Neural crest cell (in vitro differentiated cells): Measurements from ENCODE around the gene FGF12. TPM values are rescaled to one million over a fixed set of nuclear protein-coding genes. Genes with fewer than 3 reads are reported as not detected.

Experiments
- DNase-seq: peaks from one replicate; pipeline ENCODE4 v3.0.0; 2021; ENCODE audit warnings: low read depth, mixed read lengths, low spot score
- H3K27ac Mint-ChIP-seq: one replicate; pipeline ENCODE4 v1.8.0; 2021; ENCODE audit warnings: mild to moderate bottlenecking, mixed read lengths; ENCODE audit not compliant: unreplicated experiment
- H3K27me3 Mint-ChIP-seq: 2 replicates; pipeline ENCODE4 v1.8.0; 2021; ENCODE audit warnings: low read depth, mild to moderate bottlenecking, mixed read lengths
- H3K36me3 Mint-ChIP-seq: 2 replicates; pipeline ENCODE4 v1.8.0; 2021; ENCODE audit warnings: low read depth, mild to moderate bottlenecking, mixed read lengths
- H3K4me1 Mint-ChIP-seq: 2 replicates; pipeline ENCODE4 v1.8.0; 2021; ENCODE audit warnings: mixed read lengths
- H3K4me3 Mint-ChIP-seq: one replicate; pipeline ENCODE4 v1.8.0; 2021; ENCODE audit warnings: mild to moderate bottlenecking, mixed read lengths
- H3K9me3 Mint-ChIP-seq: 2 replicates; pipeline ENCODE4 v1.8.0; 2021; ENCODE audit warnings: mixed read lengths
- CTCF ChIP-seq: fragments of 200-600 bp; sonication (generic); conservative IDR thresholded peaks from 2 replicates; pipeline ENCODE4 v1.5.0; 2021; ENCODE audit warnings: antibody characterized with exemption, mild to moderate bottlenecking
- total RNA-seq: library from RNA; stranded (reverse); gene quantifications from 2 replicates; pipeline ENCODE4 v1.2.1, GENCODE V29; 2021

Gene FGF12
- total RNA-seq, 1 donor from 2014 or later = 4.0 TPM

GRCh38 chr3:192706272-192706671 is 21.1 kb downstream of the FGF12 start:
- H3K9me3 Mint-ChIP-seq = peaks cover 11% of the 10 kb centered on the region
- no peak overlapping the region for H3K4me3 Mint-ChIP-seq
- H3K36me3 Mint-ChIP-seq = peaks cover 3% of the 10 kb centered on the region
- no peaks in the 10 kb centered on the region for H3K4me1 Mint-ChIP-seq
- DNase-seq = no peak
- H3K27me3 Mint-ChIP-seq = no peaks in the 10 kb centered on the region
- TF ChIP-seq CTCF = no peak
- no peak overlapping the region for H3K27ac Mint-ChIP-seq

- H3K4me1 Mint-ChIP-seq = no peaks in the 10 kb centered on the region
- H3K9me3 Mint-ChIP-seq = peaks cover 3% of the 10 kb centered on the region
- no peaks in the 10 kb centered on the region for H3K36me3 Mint-ChIP-seq
- TF ChIP-seq CTCF = no peak
- H3K27me3 Mint-ChIP-seq = no peaks in the 10 kb centered on the region
- H3K27ac Mint-ChIP-seq = no peak overlapping the region
- DNase-seq = no peak
- no peak overlapping the region for H3K4me3 Mint-ChIP-seq
These were observed 26.5 kb downstream of the FGF12 start for GRCh38 chr3:192700885-192701284.

GRCh38 chr3:192696943-192697587 is 30.3 kb downstream of the FGF12 start:
- no peak for DNase-seq
- Mint-ChIP-seq H3K4me3 (no peak overlapping the region), H3K27ac (no peak overlapping the region), H3K36me3 (no peaks in the 10 kb centered on the region), H3K9me3 (no peaks in the 10 kb centered on the region), H3K27me3 (no peaks in the 10 kb centered on the region), H3K4me1 (no peaks in the 10 kb centered on the region)
- TF ChIP-seq CTCF = no peak

- no peaks in the 10 kb centered on the region for H3K36me3 Mint-ChIP-seq
- no peaks in the 10 kb centered on the region for H3K4me1 Mint-ChIP-seq
- DNase-seq = no peak
- H3K27ac Mint-ChIP-seq = no peak overlapping the region
- no peaks in the 10 kb centered on the region for H3K9me3 Mint-ChIP-seq
- H3K4me3 Mint-ChIP-seq = no peak overlapping the region
- H3K27me3 Mint-ChIP-seq = peaks cover 2% of the 10 kb centered on the region
- TF ChIP-seq CTCF = no peak
These were observed 39.7 kb downstream of the FGF12 start for GRCh38 chr3:192687488-192688152.

- Mint-ChIP-seq H3K4me3 (no peak overlapping the region), H3K4me1 (no peaks in the 10 kb centered on the region), H3K9me3 (no peaks in the 10 kb centered on the region), H3K27me3 (peaks cover 1% of the 10 kb centered on the region), H3K27ac (no peak overlapping the region), H3K36me3 (no peaks in the 10 kb centered on the region)
- TF ChIP-seq CTCF = no peak
- no peak for DNase-seq
These were observed 41.5 kb downstream of the FGF12 start for GRCh38 chr3:192685801-192686200.
